Measurements from ENCODE around the gene MARVELD1. TPM values are rescaled to one million over a fixed set of nuclear protein-coding genes. Genes with fewer than 3 reads are reported as not detected.

Gene MARVELD1
- total RNA-seq, 1 donor from 2014 or later = 0.31 TPM

GRCh38 chr10:97763411-97763810, 49.9 kb downstream of the MARVELD1 start:
- Mint-ChIP-seq H3K4me1 (peaks cover 18% of the 10 kb centered on the region), H3K4me3 (no peak overlapping the region), H3K36me3 (ENCODE audit: low read depth) (peaks cover 38% of the 10 kb centered on the region), H3K27me3 (no peaks in the 10 kb centered on the region), H3K9me3 (no peaks in the 10 kb centered on the region), H3K27ac (no peak overlapping the region)
- no peak for DNase-seq
- intact Hi-C loops (cut with micrococcal nuclease) = no loop called here
- ATAC-seq (ENCODE audit: low read depth) = no peak
- TF ChIP-seq, protein P1, sequence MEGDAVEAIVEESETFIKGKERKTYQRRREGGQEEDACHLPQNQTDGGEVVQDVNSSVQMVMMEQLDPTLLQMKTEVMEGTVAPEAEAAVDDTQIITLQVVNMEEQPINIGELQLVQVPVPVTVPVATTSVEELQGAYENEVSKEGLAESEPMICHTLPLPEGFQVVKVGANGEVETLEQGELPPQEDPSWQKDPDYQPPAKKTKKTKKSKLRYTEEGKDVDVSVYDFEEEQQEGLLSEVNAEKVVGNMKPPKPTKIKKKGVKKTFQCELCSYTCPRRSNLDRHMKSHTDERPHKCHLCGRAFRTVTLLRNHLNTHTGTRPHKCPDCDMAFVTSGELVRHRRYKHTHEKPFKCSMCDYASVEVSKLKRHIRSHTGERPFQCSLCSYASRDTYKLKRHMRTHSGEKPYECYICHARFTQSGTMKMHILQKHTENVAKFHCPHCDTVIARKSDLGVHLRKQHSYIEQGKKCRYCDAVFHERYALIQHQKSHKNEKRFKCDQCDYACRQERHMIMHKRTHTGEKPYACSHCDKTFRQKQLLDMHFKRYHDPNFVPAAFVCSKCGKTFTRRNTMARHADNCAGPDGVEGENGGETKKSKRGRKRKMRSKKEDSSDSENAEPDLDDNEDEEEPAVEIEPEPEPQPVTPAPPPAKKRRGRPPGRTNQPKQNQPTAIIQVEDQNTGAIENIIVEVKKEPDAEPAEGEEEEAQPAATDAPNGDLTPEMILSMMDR (IDR thresholded peaks at IDR 0.05) = no peak
- ChIA-PET POLR2A (interaction anchor here (0.6 kb wide), 1 partner anchor 1387 kb away, joined by 6 read pairs; no protein-coding TSS in a partner anchor), CTCF (no interaction called here)

- H3K27ac Mint-ChIP-seq = no peak overlapping the region
- H3K4me1 Mint-ChIP-seq = peaks cover 18% of the 10 kb centered on the region
- H3K36me3 Mint-ChIP-seq (ENCODE audit: low read depth) = peaks cover 34% of the 10 kb centered on the region
- POLR2A ChIA-PET = no interaction called here
- H3K27me3 Mint-ChIP-seq = no peaks in the 10 kb centered on the region
- CTCF ChIA-PET = no interaction called here
- intact Hi-C loops (cut with micrococcal nuclease) = no loop called here
- no peak overlapping the region for H3K4me3 Mint-ChIP-seq
- no peaks in the 10 kb centered on the region for H3K9me3 Mint-ChIP-seq
- ATAC-seq (ENCODE audit: low read depth) (no peak), DNase-seq (no peak)
- TF ChIP-seq, protein P1 (IDR thresholded peaks at IDR 0.05) = no peak
Observed at GRCh38 chr10:97763947-97764346, 50.4 kb downstream of the MARVELD1 start.

DNA sequence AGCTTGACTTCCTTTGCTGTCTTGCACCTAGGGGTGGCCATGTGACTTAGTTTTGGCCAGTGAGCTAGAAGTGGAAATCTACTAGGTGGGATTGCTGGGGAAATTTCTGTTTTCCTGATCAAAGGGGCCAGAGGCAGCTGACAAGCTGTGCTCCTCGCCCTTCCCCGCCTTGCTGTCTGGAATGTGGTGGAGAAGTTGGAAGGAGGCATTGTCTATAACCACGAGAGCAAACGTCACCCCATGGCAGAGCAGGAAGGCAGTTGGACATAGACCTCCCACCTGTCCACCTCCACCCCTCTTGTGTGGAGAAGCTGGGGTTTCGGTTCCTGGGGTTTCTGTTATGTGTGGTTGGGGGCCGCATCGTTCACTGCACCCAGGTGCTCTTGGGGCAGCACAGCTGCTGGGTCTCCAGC, 51.0 kb downstream of the MARVELD1 start:
- CTCF ChIA-PET = no interaction called here
- intact Hi-C loops (cut with micrococcal nuclease) = no loop called here
- DNase-seq (no peak), ATAC-seq (ENCODE audit: low read depth) (peak; percentile 45)
- H3K9me3 Mint-ChIP-seq = no peaks in the 10 kb centered on the region
- H3K27ac Mint-ChIP-seq = peak overlapping the region; percentile 8
- no peak overlapping the region for H3K4me3 Mint-ChIP-seq
- TF ChIP-seq, protein P1 (IDR thresholded peaks at IDR 0.05) = no peak
- H3K4me1 Mint-ChIP-seq = peaks cover 18% of the 10 kb centered on the region
- H3K36me3 Mint-ChIP-seq (ENCODE audit: low read depth) = peaks cover 29% of the 10 kb centered on the region
- POLR2A ChIA-PET = no interaction called here
- peaks cover 3% of the 10 kb centered on the region for H3K27me3 Mint-ChIP-seq

- H3K4me3 Mint-ChIP-seq = no peak overlapping the region
- ATAC-seq (ENCODE audit: low read depth) (no peak), DNase-seq (no peak)
- POLR2A ChIA-PET = no interaction called here
- no peak overlapping the region for H3K27ac Mint-ChIP-seq
- intact Hi-C loops (cut with micrococcal nuclease) = no loop called here
- H3K4me1 Mint-ChIP-seq = peaks cover 19% of the 10 kb centered on the region
- H3K27me3 Mint-ChIP-seq = peaks cover 9% of the 10 kb centered on the region
- CTCF ChIA-PET = no interaction called here
- H3K9me3 Mint-ChIP-seq = no peaks in the 10 kb centered on the region
- TF ChIP-seq, protein P1 (IDR thresholded peaks at IDR 0.05) = no peak
- H3K36me3 Mint-ChIP-seq (ENCODE audit: low read depth) = peaks cover 22% of the 10 kb centered on the region
Observed at GRCh38 chr10:97765201-97765600, 51.7 kb downstream of the MARVELD1 start.

DNA sequence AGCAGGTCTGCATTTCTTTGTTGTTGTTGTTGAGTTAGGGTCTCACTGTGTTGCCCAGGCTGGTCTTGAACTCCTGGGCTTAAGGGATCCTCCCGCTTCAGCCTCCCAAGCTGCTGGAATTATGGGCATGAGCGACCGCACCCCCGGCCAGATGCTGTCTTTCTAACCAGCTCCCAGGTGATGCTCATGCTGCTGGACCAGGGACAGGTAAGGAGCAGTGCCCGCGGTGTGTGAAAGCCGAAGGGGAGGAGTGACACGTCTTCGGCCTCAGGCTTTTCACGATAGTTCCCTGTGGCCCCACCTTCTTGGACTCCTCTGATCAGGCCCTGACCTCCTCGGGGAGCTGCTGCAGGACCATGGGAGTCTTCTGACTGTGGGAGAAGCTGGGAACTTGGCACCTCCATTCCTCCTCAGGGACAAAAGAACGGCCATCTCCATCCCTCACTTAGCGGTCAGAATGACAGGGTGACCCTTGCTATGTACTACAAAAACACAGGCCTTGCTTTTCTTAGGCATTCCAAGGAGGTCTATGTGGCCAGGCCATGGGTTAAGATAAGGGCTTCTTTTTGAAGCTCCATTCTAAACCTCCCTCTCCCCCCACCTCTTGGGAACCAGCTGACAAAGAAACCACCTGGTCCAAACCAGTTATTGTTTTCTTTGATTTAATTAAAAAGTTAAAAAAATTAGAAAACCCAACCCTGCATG, 52.7 kb downstream of the MARVELD1 start:
- no peaks in the 10 kb centered on the region for H3K9me3 Mint-ChIP-seq
- peaks cover 19% of the 10 kb centered on the region for H3K27me3 Mint-ChIP-seq
- intact Hi-C loops (cut with micrococcal nuclease) = no loop called here
- no peak overlapping the region for H3K27ac Mint-ChIP-seq
- DNase-seq = no peak
- ChIA-PET POLR2A (interaction anchor here (0.6 kb wide), 1 partner anchor 8 kb away, joined by 8 read pairs; no protein-coding TSS in a partner anchor), CTCF (interaction anchor here (1.3 kb wide), 1 partner anchor 22 kb away, joined by 4 read pairs; no protein-coding TSS in a partner anchor)
- H3K36me3 Mint-ChIP-seq (ENCODE audit: low read depth) = peaks cover 11% of the 10 kb centered on the region
- TF ChIP-seq, protein P1 (IDR thresholded peaks at IDR 0.05) = no peak
- no peak for ATAC-seq (ENCODE audit: low read depth)
- no peak overlapping the region for H3K4me3 Mint-ChIP-seq
- H3K4me1 Mint-ChIP-seq = peaks cover 25% of the 10 kb centered on the region

Measured in activated B cell treated with CpG ODN at 0.5 μM for 24 hours (primary cell).